K562 (cell line): ENCODE measurements around the gene RAB11FIP2. TPM values are rescaled to one million over a fixed set of nuclear protein-coding genes. Genes with fewer than 3 reads are reported as not detected.
A peak's percentile ranks its signal among the peaks of the same experiment; 100 is the strongest.

Experiments
- ATAC-seq: fragments of 200-7000 bp; cut with Tn5 transposase; 3 replicates; pipeline ENCODE4 v1.9.1; 2020; ENCODE audit warnings: moderate library complexity
- BruUV-seq: library from RNA; stranded (reverse); fragments of 400-500 nt; replicated peaks from 2 replicates; lab custom pipeline; 2021; lab: Mats Ljungman, UMichigan
- CTCF ChIA-PET: fragments of 300-600 bp; formaldehyde crosslinking; extraction: SDS; loops from one replicate; lab custom pipeline; 2021; ENCODE audit warnings: low intra/inter-chr PET ratio; lab: Yijun Ruan, JAX
- POLR2A ChIA-PET: fragments of 300-600, 350-650 bp; sonication (Branson Sonifier 250); formaldehyde crosslinking; extraction: SDS; loops from one replicate; lab custom pipeline; 2021; ENCODE audit warnings: antibody characterized with exemption, inconsistent platforms; lab: Yijun Ruan, JAX
- DNase-seq, 4 experiments: peaks; one replicate each; pipeline versions ENCODE4 v3.0.0 to v3.0.0-alpha.2; 2011 to 2018; ENCODE audit warnings: low spot score in 3 of 4, mixed read lengths in 3 of 4; ENCODE audit errors: extremely low read depth in 1 of 4
- FAIRE-seq: peaks from 2 replicates; lab custom pipeline; 2011; peaks lifted over from hg19 to GRCh38; lab: Jason Lieb, UNC
- H2AFZ ChIP-seq: 2 replicates; pipeline ENCODE4 v1.6.0; 2011; ENCODE audit warnings: low read depth, low read length, control low read depth, inconsistent platforms
- H3K27ac ChIP-seq: fragments of 200-600 bp; 3 replicates; pipeline ENCODE4 v1.8.0; 2011; ENCODE audit warnings: low read depth, mild to moderate bottlenecking, control low read depth, inconsistent platforms, low read length, moderate library complexity, mixed read lengths; ENCODE audit errors: extremely low read depth
- H3K27me3 ChIP-seq, 2 experiments: fragments of 300-600 bp in 1 of 2; 2 replicates in 1 of 2; 3 replicates in 1 of 2; pipeline versions ENCODE4 v1.6.0 to v1.8.0; 2011; ENCODE audit warnings: inconsistent platforms in 2 of 2, low read length in 2 of 2, mild to moderate bottlenecking in 1 of 2, mixed read lengths in 1 of 2, moderate library complexity in 1 of 2; ENCODE audit not compliant: control insufficient read depth in 2 of 2, insufficient read depth in 2 of 2
- H3K36me3 ChIP-seq: fragments of 300-600 bp; 3 replicates; pipeline ENCODE4 v1.8.0; 2011; ENCODE audit warnings: mild to moderate bottlenecking, low read length, inconsistent platforms; ENCODE audit not compliant: control insufficient read depth, insufficient read depth
- H3K4me1 ChIP-seq, 2 experiments: fragments of 200-600 bp in 1 of 2; replicated peaks in 1 of 2; 2 replicates in 1 of 2; 3 replicates in 1 of 2; pipeline versions ENCODE4 v1.5.1 to v1.8.0; 2011; ENCODE audit warnings: inconsistent platforms in 2 of 2, low read length in 2 of 2, mild to moderate bottlenecking in 1 of 2, mixed read lengths in 1 of 2, moderate library complexity in 1 of 2; ENCODE audit not compliant: control insufficient read depth in 2 of 2, insufficient read depth in 2 of 2
- H3K4me2 ChIP-seq: 2 replicates; pipeline ENCODE4 v1.6.1; 2011; ENCODE audit warnings: low read length, control low read depth, inconsistent platforms, mixed read lengths; ENCODE audit not compliant: insufficient read depth
- H3K4me3 ChIP-seq: fragments of 200-600 bp; sonication (generic), shearing (Covaris generic); 2 replicates; pipeline ENCODE4 v1.5.1; 2016; ENCODE audit warnings: control low read depth, inconsistent platforms
- H3K79me2 ChIP-seq: fragments of 200-600 bp; 3 replicates; pipeline ENCODE4 v1.8.0; 2011; ENCODE audit warnings: low read length, inconsistent platforms; ENCODE audit not compliant: control insufficient read depth, insufficient read depth
- H3K9ac ChIP-seq, 2 experiments: 2 replicates each; pipeline versions ENCODE4 v1.6.0 to v1.6.1; 2011; ENCODE audit warnings: low read depth in 2 of 2, low read length in 2 of 2, control low read depth in 1 of 2, inconsistent platforms in 1 of 2, mild to moderate bottlenecking in 1 of 2, mixed read lengths in 1 of 2; ENCODE audit not compliant: insufficient read depth in 1 of 2
- H3K9me1 ChIP-seq: one replicate; pipeline ENCODE4 v1.6.0; 2011; ENCODE audit warnings: inconsistent platforms, mild to moderate bottlenecking, low read length, moderate library complexity; ENCODE audit not compliant: control insufficient read depth, insufficient read depth
- H3K9me3 ChIP-seq: replicated peaks from 2 replicates; pipeline ENCODE4 v1.5.1; 2011; ENCODE audit warnings: low read depth, low read length, inconsistent platforms; ENCODE audit not compliant: control insufficient read depth, insufficient read depth
- H4K20me1 ChIP-seq: replicated peaks from 2 replicates; pipeline ENCODE4 v1.6.1; 2011; ENCODE audit warnings: low read length, inconsistent platforms, mixed read lengths; ENCODE audit not compliant: control insufficient read depth, insufficient read depth
- CTBP1 ChIP-seq: fragments of 450-650 bp; IDR thresholded peaks from 2 replicates; pipeline ENCODE4 v1.6.1; 2016; ENCODE audit warnings: borderline replicate concordance
- FUS ChIP-seq: fragments of 200-400 bp; formaldehyde crosslinking; optimal IDR thresholded peaks from 2 replicates; pipeline ENCODE3; 2017; ENCODE audit warnings: low read depth, low read length
- GATAD2A ChIP-seq: fragments of 450-650 bp; IDR thresholded peaks from 2 replicates; pipeline ENCODE4 v1.6.1; 2017
- MCM2 ChIP-seq: fragments of 450-650 bp; IDR thresholded peaks from 2 replicates; pipeline ENCODE4 v1.6.1; 2017; ENCODE audit warnings: low read depth, mild to moderate bottlenecking
- MTA3 ChIP-seq: fragments of 450-650 bp; formaldehyde crosslinking; IDR thresholded peaks from 2 replicates; pipeline ENCODE4 v1.6.1; 2017; ENCODE audit warnings: mild to moderate bottlenecking, borderline replicate concordance
- TCF7 ChIP-seq: sonication (generic); IDR thresholded peaks from 2 replicates; pipeline ENCODE4 v1.6.1; 2016; ENCODE audit warnings: antibody characterized with exemption, borderline replicate concordance
- TSC22D4 ChIP-seq: fragments of 450-650 bp; IDR thresholded peaks from 2 replicates; pipeline ENCODE4 v1.6.1; 2016; ENCODE audit warnings: missing genetic modification characterization, missing biosample characterization, control low read depth
- ZNF165 ChIP-seq: fragments of 250-450 bp; sonication (Bioruptor Pico); IDR thresholded peaks from 2 replicates; pipeline ENCODE4 v1.4.0; 2020; ENCODE audit warnings: borderline replicate concordance
- ZNF764 ChIP-seq: fragments of 250-450 bp; sonication (Bioruptor Pico); IDR thresholded peaks from 2 replicates; pipeline ENCODE4 v1.4.0; 2020; ENCODE audit warnings: low read depth, mild to moderate bottlenecking, moderate library complexity
- WGBS: fragments of 100-300 bp; shearing (Covaris generic); methylation state at CpG from one replicate; pipeline ENCODE4 v1.1.6; 2016; ENCODE audit warnings: low coverage, mixed read lengths; ENCODE audit not compliant: insufficient coverage; ENCODE audit errors: missing lambda C conversion rate; 5-methylcytosine and 5-hydroxymethylcytosine counted together
- in situ Hi-C: fragments of 300-500 bp; cut with MboI; formaldehyde crosslinking; loops from 4 replicates; pipeline ENCODE4 v1.15.0; 2018; ENCODE audit warnings: inconsistent platforms, mixed read lengths
- intact Hi-C: fragments of 100-400 bp; cut with micrococcal nuclease; formaldehyde crosslinking; loops from 2 replicates; pipeline ENCODE4 v1.14.2; 2022
- polyA plus RNA-seq, 8 experiments: library from polyadenylated mRNA; depleted of rRNA in 4 of 8; stranded (reverse) in 5 of 8; unstranded in 3 of 8; fragments of >200 nt; fragmentation: Nextera tagmentation in 2 of 8; fragmentation: Illumina TruSeq in 1 of 8; extraction: Ambion mirVana in 2 of 8; extraction: Trizol in 1 of 8; gene quantifications; 2 replicates each; pipeline versions ENCODE4 v1.2.1 to v1.2.3, GENCODE V29; 2011 to 2014; ENCODE audit warnings: inconsistent platforms in 1 of 8, missing spikeins in 1 of 8
- total RNA-seq, 7 experiments: library from RNA; depleted of rRNA in 6 of 7; stranded (reverse); fragments of >200 nt in 6 of 7; fragmentation: Illumina TruSeq in 2 of 7; extraction: Trizol in 2 of 7; gene quantifications; 2 replicates each; pipeline versions ENCODE4 v1.2.1 to v1.2.3, GENCODE V29; 2011 to 2021; ENCODE audit warnings: low replicate concordance in 1 of 7
- TF ChIP-seq, protein P1 (sequence below): fragments of 250-450 bp; sonication (Bioruptor Pico); IDR thresholded peaks from 2 replicates; pipeline ENCODE4 v1.8.0; 2022; ENCODE audit warnings: inconsistent platforms, mild to moderate bottlenecking, moderate library complexity, borderline replicate concordance
- TF ChIP-seq, protein P2 (sequence below), 2 experiments: fragments of 450-650 bp in 1 of 2; sonication (generic) in 1 of 2; formaldehyde crosslinking in 1 of 2; IDR thresholded peaks; 2 replicates each; pipeline versions ENCODE4 v1.7.1 to v1.9.0; 2016 to 2022; ENCODE audit warnings: inconsistent platforms in 1 of 2, mild to moderate bottlenecking in 1 of 2, missing genetic modification reagents in 1 of 2

Gene RAB11FIP2
- total and polyA plus RNA-seq, 9 of the 15 experiments (the other 6 are each of a cell fraction or from before 2014, with no cell fraction given) = 3.0 to 10.6 (median 3.9) TPM

DNA sequence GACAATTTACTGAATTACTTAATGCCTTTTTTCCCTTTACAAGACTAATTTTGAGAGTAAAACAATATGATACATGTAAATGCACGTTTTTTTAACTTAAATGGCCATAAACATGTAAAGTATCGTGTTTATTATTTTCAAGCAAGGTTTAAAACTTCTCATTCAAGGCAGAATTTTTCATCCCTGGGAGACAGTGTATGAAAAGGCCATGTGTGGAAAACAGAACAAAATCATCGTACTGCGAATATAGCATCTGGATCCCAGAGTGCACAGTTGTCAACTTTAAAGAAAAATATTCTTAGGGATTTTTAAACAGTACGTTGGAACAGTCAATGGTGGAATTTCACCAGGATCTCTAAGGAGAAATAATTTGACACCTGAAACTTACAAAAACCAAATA is 1.1 kb upstream of the RAB11FIP2 start:
- Histone ChIP-seq H3K9me3 (no peaks in the 10 kb centered on the region), H3K36me3 (no peaks in the 10 kb centered on the region), H2AFZ (peak overlapping the region; percentile 96), H3K79me2 (peaks cover 28% of the 10 kb centered on the region), H3K27ac (no peak overlapping the region), H3K27me3 (no peaks in the 10 kb centered on the region), H3K4me3 (no peak overlapping the region), H3K4me2 (peak overlapping the region; percentile 93; the same call in 1 of the 2 replicates), H4K20me1 (no peaks in the 10 kb centered on the region), H3K9ac (no peak overlapping the region), H3K9me1 (no peaks in the 10 kb centered on the region), H3K4me1 (peaks cover 3 to 10% of the 10 kb centered on the region in 2 experiments; a peak in 4 of 5 replicates)
- intact Hi-C loops (loop anchor here (5.0 kb wide), 1 partner anchor 41 kb away; no protein-coding TSS in a partner anchor), in situ Hi-C loops (no loop called here)
- no TSS peak for BruUV-seq
- ATAC-seq (no peak), FAIRE-seq (no peak), DNase-seq (no peak)
- WGBS = 68% methylated on average over 5 of the region's 5 CpGs
- POLR2A ChIA-PET = no interaction called here
- CTCF ChIA-PET = no interaction called here
- TF ChIP-seq TSC22D4 (tag) (no peak), ZNF764 (CRISPR knock-in tag) (no peak), TCF7 (no peak), FUS (no peak), CTBP1 (no peak), ZNF165 (CRISPR knock-in tag) (no peak), MTA3 (no peak), MCM2 (no peak), GATAD2A (no peak)
- TF ChIP-seq, protein P1, sequence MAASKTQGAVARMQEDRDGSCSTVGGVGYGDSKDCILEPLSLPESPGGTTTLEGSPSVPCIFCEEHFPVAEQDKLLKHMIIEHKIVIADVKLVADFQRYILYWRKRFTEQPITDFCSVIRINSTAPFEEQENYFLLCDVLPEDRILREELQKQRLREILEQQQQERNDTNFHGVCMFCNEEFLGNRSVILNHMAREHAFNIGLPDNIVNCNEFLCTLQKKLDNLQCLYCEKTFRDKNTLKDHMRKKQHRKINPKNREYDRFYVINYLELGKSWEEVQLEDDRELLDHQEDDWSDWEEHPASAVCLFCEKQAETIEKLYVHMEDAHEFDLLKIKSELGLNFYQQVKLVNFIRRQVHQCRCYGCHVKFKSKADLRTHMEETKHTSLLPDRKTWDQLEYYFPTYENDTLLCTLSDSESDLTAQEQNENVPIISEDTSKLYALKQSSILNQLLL (CRISPR knock-in tag) = no peak
- TF ChIP-seq, protein P2, sequence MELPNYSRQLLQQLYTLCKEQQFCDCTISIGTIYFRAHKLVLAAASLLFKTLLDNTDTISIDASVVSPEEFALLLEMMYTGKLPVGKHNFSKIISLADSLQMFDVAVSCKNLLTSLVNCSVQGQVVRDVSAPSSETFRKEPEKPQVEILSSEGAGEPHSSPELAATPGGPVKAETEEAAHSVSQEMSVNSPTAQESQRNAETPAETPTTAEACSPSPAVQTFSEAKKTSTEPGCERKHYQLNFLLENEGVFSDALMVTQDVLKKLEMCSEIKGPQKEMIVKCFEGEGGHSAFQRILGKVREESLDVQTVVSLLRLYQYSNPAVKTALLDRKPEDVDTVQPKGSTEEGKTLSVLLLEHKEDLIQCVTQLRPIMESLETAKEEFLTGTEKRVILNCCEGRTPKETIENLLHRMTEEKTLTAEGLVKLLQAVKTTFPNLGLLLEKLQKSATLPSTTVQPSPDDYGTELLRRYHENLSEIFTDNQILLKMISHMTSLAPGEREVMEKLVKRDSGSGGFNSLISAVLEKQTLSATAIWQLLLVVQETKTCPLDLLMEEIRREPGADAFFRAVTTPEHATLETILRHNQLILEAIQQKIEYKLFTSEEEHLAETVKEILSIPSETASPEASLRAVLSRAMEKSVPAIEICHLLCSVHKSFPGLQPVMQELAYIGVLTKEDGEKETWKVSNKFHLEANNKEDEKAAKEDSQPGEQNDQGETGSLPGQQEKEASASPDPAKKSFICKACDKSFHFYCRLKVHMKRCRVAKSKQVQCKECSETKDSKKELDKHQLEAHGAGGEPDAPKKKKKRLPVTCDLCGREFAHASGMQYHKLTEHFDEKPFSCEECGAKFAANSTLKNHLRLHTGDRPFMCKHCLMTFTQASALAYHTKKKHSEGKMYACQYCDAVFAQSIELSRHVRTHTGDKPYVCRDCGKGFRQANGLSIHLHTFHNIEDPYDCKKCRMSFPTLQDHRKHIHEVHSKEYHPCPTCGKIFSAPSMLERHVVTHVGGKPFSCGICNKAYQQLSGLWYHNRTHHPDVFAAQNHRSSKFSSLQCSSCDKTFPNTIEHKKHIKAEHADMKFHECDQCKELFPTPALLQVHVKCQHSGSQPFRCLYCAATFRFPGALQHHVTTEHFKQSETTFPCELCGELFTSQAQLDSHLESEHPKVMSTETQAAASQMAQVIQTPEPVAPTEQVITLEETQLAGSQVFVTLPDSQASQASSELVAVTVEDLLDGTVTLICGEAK (IDR thresholded peaks at IDR 0.05) = no peak
- TF ChIP-seq, protein P2 (CRISPR knock-in tag; IDR thresholded peaks at IDR 0.05) = no peak
